CD4-positive, alpha-beta T cell treated with Interleukin-6 for 4 hours (primary cell): ENCODE results near the gene COTL1.

Experiments
- DNase-seq: peaks from one replicate; pipeline ENCODE4 v3.0.0-alpha.2; 2020; ENCODE audit warnings: mixed read lengths

COTL1 gene, protein sequence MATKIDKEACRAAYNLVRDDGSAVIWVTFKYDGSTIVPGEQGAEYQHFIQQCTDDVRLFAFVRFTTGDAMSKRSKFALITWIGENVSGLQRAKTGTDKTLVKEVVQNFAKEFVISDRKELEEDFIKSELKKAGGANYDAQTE

GRCh38 chr16:84617791-84618580, at the start of gene COTL1:
TSS of gene COTL1 (minus strand) at chr16:84618078. CDS start at chr16:84617914, 164 bp downstream.
- peak; percentile 98 for DNase-seq

GRCh38 chr16:84665843-84666242, 48.0 kb upstream of the COTL1 start:
- no peak for DNase-seq

- no peak for DNase-seq
Measured at GRCh38 chr16:84665359-84665758, 47.5 kb upstream of the COTL1 start.

DNA sequence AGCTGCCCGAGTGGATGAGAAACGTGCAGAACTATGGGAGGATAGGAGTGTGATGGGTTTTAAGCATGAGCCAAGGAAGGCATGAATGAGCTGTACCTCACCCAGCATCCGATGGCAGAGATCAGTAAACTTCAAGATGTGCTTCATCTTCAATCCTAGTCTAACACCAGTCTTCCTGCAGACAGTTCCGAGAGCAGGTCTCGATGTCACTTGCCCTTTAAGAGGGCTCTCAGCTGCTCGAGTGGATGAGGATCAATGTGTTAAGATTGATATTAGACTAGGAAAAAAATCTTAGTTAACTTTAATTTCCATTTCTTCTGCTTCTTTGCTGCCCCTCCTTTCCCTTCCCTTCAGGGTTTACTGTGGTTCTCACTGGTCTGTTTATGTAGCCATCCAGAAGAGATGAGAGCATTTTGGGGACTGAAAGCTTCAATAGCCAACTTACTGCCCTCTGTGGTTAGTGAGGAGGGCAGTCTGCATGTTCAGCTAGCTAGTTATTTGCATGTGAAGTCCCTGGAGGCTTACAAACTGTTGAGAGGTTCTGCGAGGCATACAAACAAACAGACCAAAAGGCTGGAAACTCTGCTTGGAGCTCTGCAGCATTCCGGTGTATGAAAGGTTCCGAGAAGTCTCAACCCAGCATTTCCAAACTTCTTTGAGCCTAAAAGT, 45.7 kb upstream of the COTL1 start:
- no peak for DNase-seq

- no peak for DNase-seq
Measured at GRCh38 chr16:84662471-84662870, 44.6 kb upstream of the COTL1 start.

DNA sequence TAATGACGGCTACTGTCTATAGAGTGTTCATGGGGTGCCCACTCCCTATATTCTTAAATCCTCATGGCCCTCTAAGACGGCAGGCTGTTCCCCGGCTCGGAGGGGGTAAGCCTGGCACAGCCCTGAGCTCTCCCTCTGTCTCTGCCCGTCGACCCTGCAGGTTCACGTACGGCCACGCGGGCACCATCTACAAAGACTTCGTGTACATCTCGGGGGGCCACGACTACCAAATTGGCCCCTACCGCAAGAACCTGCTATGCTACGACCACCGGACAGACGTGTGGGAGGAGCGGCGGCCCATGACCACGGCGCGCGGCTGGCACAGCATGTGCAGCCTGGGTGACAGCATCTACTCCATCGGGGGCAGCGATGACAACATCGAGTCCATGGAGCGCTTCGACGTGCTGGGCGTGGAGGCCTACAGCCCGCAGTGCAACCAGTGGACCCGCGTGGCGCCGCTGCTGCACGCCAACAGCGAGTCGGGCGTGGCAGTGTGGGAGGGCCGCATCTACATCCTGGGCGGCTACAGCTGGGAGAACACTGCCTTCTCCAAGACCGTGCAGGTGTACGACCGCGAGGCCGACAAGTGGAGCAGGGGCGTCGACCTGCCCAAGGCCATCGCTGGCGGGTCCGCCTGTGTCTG, 43.7 kb upstream of the COTL1 start:
- DNase-seq, result no peak

- no peak for DNase-seq
Measured at GRCh38 chr16:84660973-84661372, 43.1 kb upstream of the COTL1 start.

- DNase-seq, result no peak
Measured at GRCh38 chr16:84659656-84660300, 41.9 kb upstream of the COTL1 start.

GRCh38 chr16:84658690-84659089, 40.8 kb upstream of the COTL1 start:
- no peak for DNase-seq

DNA sequence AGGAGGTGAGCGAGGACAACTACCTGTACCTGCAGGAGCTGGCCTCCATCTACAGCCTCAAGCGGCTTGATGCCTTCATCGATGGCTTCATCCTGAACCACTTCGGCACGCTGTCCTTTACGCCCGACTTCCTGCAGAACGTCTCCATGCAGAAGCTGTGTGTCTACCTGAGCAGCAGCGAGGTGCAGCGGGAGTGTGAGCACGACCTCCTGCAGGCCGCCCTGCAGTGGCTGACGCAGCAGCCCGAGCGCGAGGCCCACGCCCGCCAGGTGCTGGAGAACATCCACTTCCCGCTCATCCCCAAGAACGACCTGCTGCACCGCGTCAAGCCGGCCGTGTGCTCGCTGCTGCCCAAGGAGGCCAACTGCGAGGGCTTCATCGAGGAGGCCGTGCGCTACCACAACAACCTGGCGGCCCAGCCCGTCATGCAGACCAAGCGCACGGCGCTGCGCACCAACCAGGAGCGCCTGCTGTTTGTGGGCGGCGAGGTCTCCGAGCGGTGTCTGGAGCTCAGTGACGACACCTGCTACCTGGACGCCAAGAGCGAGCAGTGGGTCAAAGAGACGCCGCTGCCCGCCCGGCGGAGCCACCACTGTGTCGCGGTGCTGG, 39.5 kb upstream of the COTL1 start:
- no peak for DNase-seq

DNA sequence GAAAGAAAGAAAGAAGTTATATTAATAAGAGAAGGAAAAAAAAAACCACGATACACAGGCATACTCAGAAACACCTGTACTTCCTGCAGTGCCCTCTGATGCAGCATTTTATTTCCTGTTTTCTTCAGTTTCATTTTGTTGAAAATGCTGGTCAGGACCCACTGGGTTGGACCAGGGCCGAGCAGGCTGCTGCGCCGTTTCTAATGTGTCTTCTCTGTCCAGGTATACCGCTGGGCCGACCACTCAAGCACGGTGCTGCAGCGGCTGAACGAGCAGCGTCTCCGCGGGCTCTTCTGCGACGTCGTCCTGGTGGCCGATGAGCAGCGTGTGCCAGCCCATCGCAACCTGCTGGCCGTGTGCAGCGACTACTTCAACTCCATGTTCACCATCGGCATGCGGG, 38.8 kb upstream of the COTL1 start:
- no peak for DNase-seq

DNA sequence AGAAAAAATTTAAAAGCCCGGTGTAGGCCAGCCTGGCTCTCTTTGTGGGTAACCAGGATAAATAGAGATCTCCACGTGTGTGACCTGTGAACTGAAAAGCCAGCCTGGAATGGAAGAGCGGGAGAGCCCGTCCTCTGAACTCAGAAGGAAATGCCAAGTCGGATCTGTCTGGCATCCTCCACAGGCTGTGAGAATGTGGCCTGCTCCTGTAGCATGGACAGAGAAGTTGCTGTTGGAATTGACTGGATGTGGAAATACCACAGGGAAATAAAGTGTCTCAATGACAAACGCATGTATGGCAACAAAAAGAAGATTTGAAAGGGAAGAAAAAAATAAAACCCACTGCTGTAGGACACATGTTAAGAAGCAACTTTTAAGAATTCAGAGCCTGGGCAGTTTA, 37.1 kb upstream of the COTL1 start:
- DNase-seq, result no peak

- no peak for DNase-seq
Measured at GRCh38 chr16:84654238-84654637, 36.4 kb upstream of the COTL1 start.

GRCh38 chr16:84652566-84652965, 34.7 kb upstream of the COTL1 start:
- peak; percentile 75 for DNase-seq

DNA sequence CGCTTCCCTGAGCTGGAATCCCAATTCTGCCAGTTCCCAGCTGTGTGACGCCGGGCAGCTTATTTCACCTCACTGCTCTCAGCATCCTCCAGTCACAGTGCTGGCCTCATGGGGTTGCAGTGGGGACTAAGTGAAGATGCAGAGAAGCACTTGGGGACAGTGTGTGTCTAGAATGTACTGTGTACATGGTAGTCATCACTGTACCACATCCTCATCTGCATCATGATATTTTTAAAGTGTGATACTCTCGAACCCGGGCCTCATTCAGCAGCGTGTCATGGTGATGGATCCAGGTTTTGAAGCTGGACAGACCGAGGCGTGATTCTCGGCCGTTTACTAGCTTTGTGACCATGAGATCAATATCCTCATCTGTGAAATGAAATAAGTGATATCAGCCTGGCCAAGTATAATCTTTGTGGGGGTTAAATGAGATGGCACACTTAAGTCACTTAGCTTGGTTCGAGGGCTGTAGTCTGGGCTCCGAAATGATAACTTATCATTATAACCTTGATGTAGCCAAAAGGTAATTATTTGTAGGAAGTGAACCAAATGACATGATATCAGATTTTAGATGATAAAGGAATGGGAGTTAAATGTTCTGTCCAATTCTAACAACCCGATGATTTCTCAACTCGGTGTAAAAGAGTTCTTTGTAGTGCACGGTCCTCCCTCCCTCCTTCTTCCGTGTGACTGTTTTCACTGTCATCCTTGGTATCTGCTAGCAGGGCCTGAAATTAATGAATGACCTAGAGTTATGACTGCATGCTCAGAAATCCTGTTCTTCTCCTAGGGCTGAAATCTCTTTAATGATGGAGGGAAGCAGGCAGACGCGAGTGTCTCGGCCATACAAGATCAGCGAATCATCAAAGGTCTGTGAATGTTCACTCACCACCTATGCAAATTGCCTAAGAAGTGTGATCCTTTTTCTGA, 32.4 kb upstream of the COTL1 start:
- no peak for DNase-seq

GRCh38 chr16:84649511-84649861, 31.6 kb upstream of the COTL1 start:
- no peak for DNase-seq

DNA sequence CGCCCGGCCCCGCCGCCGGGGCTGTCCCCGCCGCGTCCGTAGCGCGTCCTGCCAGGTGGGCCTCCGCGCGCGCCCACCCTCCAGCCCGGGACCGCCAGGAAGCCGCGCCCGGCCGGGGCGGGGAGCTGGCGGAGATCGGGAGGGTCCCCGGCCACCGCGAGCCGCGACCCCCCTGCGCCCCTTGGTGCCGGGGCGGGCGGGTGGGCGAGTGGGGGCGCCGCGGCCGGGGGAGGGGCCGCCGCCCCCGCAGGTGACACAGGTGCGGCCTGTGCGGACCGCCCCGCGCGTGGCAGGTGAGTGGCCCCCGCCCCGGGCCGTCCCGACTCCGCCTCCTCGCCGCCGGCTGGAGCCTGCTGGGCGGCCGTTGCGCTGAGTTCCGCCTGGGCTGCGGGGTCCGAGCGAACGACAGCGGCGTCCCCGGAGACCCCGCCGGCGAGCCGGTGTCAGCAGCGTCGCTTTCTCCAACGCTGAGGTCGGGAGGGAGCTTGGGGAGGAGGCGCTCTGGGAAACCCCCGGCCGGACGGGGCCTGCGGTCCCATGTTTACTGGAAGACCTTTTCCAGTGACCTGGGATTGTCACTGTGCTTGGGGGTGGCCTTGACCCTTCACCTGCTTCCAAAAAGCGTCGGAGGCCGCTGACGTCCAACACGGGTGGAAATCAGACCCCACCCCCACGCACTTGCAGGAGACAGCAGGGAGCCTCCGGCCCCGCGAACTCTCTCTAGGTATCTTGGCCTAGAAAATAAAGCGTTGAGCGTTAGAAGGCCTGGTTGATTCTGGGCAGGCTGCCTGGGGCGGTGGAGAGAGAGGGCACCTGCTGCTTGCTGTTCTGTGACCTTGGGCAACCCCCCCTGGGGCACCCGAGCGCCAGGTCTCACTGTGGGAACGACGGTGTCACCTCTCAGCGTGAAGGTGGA, 31.0 kb upstream of the COTL1 start:
- peak; percentile 63 for DNase-seq

DNA sequence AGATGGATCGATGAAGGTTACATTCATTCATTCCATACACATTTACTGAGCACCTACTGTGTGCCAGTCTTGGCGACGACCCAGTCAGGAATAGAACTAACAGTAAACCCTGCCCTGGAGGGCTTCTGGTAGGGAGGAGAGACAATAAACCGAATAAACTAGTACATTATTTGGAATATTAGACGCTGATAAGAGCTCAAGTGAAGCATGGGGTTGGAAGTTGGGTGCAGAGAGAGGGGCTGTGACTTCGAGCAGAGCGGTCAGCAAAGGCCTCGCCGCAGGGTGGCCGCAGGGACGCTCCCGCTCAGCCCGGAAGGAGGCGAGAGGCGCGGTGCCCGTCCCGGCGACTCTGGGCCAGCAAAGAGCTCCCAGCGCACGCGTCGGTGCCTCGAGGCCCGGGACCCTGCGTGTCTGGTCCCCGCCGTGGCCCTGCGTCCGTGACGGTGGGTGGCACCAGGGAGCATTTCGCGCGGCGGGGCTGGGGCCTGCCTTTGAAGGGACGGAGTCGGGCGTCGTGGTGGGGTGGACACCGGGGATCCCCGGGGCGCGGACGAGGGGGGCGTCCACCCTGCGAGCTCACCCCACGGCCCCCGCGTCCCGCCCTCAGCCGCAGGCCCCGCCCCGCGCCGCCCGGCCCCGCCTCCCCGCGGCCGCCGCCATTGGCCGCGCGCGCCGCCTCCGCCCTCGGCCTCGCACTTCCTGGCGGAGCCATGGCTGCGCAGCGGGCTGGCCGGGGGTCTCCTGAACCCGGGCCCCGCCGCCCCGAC, 30.1 kb upstream of the COTL1 start, which contains the start of gene KLHL36:
Gene KLHL36, plus strand, starts transcription at position 684 of the 767 bp plus-strand sequence. CDS start 2,357 bp downstream, outside the sequence.
- DNase-seq, result peak; percentile 75

DNA sequence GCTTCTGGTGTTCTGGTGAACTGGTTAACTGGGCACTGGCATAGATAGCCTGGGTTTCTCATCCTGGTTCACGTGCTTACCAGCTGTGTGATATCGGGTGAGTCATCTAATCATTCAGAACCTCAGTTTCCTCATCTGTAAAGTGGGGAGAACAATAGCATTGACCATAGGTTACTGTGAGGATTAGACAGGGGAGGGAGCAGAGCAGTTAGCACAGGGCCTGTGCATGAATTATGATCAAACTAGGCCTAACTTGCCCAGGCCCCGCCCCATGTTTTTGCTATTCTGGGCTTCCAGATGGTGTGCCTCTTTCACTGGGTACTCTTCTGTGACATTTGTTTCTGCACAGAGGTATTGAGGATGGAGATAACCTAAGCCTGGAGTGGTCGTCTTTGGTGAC, 25.8 kb upstream of the COTL1 start:
- no peak for DNase-seq

DNA sequence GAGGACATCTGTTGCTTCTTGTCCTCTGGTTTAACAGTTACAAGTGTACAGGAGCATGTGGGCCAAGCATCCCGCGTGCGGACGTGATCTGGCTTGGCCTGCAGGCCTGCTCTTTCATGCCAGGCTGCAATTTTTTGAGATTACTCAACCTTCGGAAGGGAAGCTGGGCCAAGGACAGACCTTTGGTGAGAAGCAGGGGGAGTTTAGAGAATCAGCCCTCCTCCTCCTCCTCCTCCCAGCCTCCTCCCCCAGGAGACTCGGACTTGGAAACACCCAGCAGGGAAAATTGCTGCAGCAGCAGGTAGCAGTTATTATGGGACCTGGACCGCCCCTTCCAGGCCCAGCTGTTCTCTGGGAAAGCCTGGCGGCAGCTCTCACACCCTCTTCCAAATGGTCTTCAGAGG, 25.3 kb upstream of the COTL1 start:
- DNase-seq, result no peak
